Ishikawa (cell line): ENCODE measurements around the gene HS6ST1.

Source experiments
- CEBPB ChIP-seq: IDR thresholded peaks from 2 replicates; pipeline ENCODE4 v1.6.1; 2012
- EP300 ChIP-seq: IDR thresholded peaks from 2 replicates; pipeline ENCODE4 v1.6.1; 2012; ENCODE audit warnings: borderline replicate concordance
- FOXM1 ChIP-seq: IDR thresholded peaks from 2 replicates; pipeline ENCODE4 v1.6.1; 2012; ENCODE audit warnings: low read depth, borderline replicate concordance
- NFIC ChIP-seq: IDR thresholded peaks from 2 replicates; pipeline ENCODE4 v1.6.1; 2012
- RAD21 ChIP-seq: IDR thresholded peaks from 2 replicates; pipeline ENCODE4 v1.6.1; 2012; ENCODE audit warnings: low read depth
- TAF1 ChIP-seq: IDR thresholded peaks from 2 replicates; pipeline ENCODE4 v1.6.1; 2012; ENCODE audit warnings: low read depth, mild to moderate bottlenecking
- TF ChIP-seq, protein P1 (sequence below): IDR thresholded peaks from 2 replicates; pipeline ENCODE4 v1.6.1; 2012; ENCODE audit warnings: low read depth, mild to moderate bottlenecking

DNA sequence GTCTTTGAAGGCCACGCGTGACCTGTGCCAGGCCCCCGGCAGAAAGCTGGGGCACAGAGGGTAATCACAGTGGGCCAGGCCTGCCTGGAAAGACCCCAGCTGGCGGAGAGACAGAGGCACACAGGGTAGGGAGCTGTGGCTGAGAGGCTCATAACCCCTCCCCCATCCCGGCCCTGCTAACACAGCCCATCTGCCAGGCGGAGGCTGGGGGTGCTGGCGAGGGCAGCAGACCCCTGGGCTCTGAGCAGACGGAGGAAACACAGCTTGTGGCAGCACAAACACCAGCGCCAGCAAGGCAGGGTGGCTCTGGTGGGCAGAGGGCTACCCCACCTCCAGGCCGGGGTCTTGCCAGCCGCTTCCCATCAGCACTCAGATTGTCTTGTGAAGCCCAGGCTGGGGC, 19.0 kb downstream of the HS6ST1 start:
- TF ChIP-seq CEBPB (no peak), RAD21 (no peak), NFIC (no peak), FOXM1 (no peak), EP300 (no peak), TAF1 (no peak)
- TF ChIP-seq, protein P1, sequence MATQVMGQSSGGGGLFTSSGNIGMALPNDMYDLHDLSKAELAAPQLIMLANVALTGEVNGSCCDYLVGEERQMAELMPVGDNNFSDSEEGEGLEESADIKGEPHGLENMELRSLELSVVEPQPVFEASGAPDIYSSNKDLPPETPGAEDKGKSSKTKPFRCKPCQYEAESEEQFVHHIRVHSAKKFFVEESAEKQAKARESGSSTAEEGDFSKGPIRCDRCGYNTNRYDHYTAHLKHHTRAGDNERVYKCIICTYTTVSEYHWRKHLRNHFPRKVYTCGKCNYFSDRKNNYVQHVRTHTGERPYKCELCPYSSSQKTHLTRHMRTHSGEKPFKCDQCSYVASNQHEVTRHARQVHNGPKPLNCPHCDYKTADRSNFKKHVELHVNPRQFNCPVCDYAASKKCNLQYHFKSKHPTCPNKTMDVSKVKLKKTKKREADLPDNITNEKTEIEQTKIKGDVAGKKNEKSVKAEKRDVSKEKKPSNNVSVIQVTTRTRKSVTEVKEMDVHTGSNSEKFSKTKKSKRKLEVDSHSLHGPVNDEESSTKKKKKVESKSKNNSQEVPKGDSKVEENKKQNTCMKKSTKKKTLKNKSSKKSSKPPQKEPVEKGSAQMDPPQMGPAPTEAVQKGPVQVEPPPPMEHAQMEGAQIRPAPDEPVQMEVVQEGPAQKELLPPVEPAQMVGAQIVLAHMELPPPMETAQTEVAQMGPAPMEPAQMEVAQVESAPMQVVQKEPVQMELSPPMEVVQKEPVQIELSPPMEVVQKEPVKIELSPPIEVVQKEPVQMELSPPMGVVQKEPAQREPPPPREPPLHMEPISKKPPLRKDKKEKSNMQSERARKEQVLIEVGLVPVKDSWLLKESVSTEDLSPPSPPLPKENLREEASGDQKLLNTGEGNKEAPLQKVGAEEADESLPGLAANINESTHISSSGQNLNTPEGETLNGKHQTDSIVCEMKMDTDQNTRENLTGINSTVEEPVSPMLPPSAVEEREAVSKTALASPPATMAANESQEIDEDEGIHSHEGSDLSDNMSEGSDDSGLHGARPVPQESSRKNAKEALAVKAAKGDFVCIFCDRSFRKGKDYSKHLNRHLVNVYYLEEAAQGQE: no peak
